Calu3 (cell line): ENCODE measurements around the gene UBE2Q2. TPM values are rescaled to one million over a fixed set of nuclear protein-coding genes. Genes with fewer than 3 reads are reported as not detected.
"Not testable (repeated sequence)": the region's sequence is repeated elsewhere in the genome, so short reads cannot be mapped to it uniquely, and the experiment has no call there.

Experiments
- BruUV-seq: library from RNA; stranded (reverse); fragments of 400-500 nt; replicated peaks from 2 replicates; lab custom pipeline; 2021; lab: Mats Ljungman, UMichigan
- CTCF ChIA-PET: fragments of 300-600 bp; sonication (Branson Sonifier 250); formaldehyde crosslinking; loops from one replicate; lab custom pipeline; 2022; ENCODE audit warnings: antibody characterized with exemption; lab: Charles Lee
- DNase-seq: peaks from one replicate; pipeline ENCODE4 v3.0.0; 2022
- H3K27ac Mint-ChIP-seq: one replicate; pipeline ENCODE4 v1.8.0; 2022; ENCODE audit warnings: mixed read lengths; ENCODE audit not compliant: unreplicated experiment
- H3K27me3 Mint-ChIP-seq: one replicate; pipeline ENCODE4 v1.8.0; 2022; ENCODE audit warnings: mixed read lengths; ENCODE audit not compliant: unreplicated experiment
- H3K36me3 Mint-ChIP-seq: one replicate; pipeline ENCODE4 v1.8.0; 2022; ENCODE audit warnings: mild to moderate bottlenecking, moderate library complexity, mixed read lengths; ENCODE audit not compliant: insufficient read depth, unreplicated experiment
- H3K4me1 Mint-ChIP-seq: one replicate; pipeline ENCODE4 v1.8.0; 2022; ENCODE audit warnings: mild to moderate bottlenecking, low read depth, mixed read lengths; ENCODE audit not compliant: unreplicated experiment
- H3K4me3 Mint-ChIP-seq: one replicate; pipeline ENCODE4 v1.8.0; 2022; ENCODE audit warnings: mild to moderate bottlenecking, low read depth, moderate library complexity, mixed read lengths; ENCODE audit not compliant: unreplicated experiment
- H3K9me3 Mint-ChIP-seq: one replicate; pipeline ENCODE4 v1.8.0; 2022; ENCODE audit warnings: low read depth, mixed read lengths; ENCODE audit not compliant: unreplicated experiment
- intact Hi-C: fragments of 100-400 bp; cut with micrococcal nuclease; formaldehyde crosslinking; loops from one replicate; pipeline ENCODE4 v1.10.0; 2022; ENCODE audit not compliant: unreplicated experiment
- total RNA-seq: library from RNA; stranded (reverse); gene quantifications from 2 replicates; pipeline ENCODE4 v1.2.3, GENCODE V29; 2022
- TF ChIP-seq, protein P1 (sequence below): fragments of 200-600 bp; IDR thresholded peaks from one replicate; pipeline ENCODE4 v1.8.0; 2022; ENCODE audit warnings: antibody characterized with exemption; ENCODE audit not compliant: unreplicated experiment

The UBE2Q2 gene
- total RNA-seq, 1 experiment from 2014 or later = 34.7 TPM

- Mint-ChIP-seq H3K36me3 (peaks cover 28% of the 10 kb centered on the region), H3K27me3 (no peaks in the 10 kb centered on the region), H3K27ac (peak overlapping the region; percentile 89), H3K9me3 (no peaks in the 10 kb centered on the region), H3K4me3 (peak overlapping the region; percentile 97), H3K4me1 (no peaks in the 10 kb centered on the region)
- no TSS peak for BruUV-seq
- no peak for DNase-seq
- TF ChIP-seq, protein P1, sequence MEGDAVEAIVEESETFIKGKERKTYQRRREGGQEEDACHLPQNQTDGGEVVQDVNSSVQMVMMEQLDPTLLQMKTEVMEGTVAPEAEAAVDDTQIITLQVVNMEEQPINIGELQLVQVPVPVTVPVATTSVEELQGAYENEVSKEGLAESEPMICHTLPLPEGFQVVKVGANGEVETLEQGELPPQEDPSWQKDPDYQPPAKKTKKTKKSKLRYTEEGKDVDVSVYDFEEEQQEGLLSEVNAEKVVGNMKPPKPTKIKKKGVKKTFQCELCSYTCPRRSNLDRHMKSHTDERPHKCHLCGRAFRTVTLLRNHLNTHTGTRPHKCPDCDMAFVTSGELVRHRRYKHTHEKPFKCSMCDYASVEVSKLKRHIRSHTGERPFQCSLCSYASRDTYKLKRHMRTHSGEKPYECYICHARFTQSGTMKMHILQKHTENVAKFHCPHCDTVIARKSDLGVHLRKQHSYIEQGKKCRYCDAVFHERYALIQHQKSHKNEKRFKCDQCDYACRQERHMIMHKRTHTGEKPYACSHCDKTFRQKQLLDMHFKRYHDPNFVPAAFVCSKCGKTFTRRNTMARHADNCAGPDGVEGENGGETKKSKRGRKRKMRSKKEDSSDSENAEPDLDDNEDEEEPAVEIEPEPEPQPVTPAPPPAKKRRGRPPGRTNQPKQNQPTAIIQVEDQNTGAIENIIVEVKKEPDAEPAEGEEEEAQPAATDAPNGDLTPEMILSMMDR = no peak
- CTCF ChIA-PET = interaction anchor here (1.2 kb wide), 1 partner anchor 18 kb away, joined by 3 read pairs; no protein-coding TSS in a partner anchor
- intact Hi-C loops = no loop called here
Observed at GRCh38 chr15:75905231-75905630, 62.0 kb downstream of the UBE2Q2 start.

DNA sequence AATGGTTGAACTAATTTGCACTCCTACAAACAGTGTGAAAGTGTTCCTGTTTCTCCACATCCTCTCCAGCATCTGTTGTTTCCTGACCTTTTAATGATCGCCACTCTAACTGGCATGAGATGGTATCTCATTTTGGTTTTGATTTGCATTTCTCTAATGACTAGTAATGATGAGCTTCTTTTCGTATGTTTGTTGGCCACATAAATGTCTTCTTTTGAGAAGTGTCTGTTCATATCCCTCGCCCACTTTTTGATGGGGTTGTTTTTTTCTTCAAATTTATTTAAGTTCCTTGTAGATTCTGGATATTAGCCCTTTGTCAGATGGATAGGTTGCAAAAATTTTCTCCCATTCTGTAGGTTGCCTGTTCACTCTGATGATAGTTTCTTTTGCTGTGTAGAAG, 67.1 kb downstream of the UBE2Q2 start:
- H3K9me3 Mint-ChIP-seq, H3K4me3 Mint-ChIP-seq, H3K27ac Mint-ChIP-seq, DNase-seq, H3K27me3 Mint-ChIP-seq, H3K36me3 Mint-ChIP-seq, H3K4me1 Mint-ChIP-seq, intact Hi-C loops, CTCF ChIA-PET, BruUV-seq: not testable (repeated sequence)

GRCh38 chr15:75916978-75917377, 73.7 kb downstream of the UBE2Q2 start:
- Mint-ChIP-seq H3K4me1 (peaks cover 2% of the 10 kb centered on the region), H3K36me3 (peaks cover 19% of the 10 kb centered on the region), H3K9me3 (peaks cover 3% of the 10 kb centered on the region), H3K4me3 (no peak overlapping the region), H3K27ac (no peak overlapping the region), H3K27me3 (no peaks in the 10 kb centered on the region)
- no TSS peak for BruUV-seq
- CTCF ChIA-PET = no interaction called here
- no peak for DNase-seq
- TF ChIP-seq, protein P1 = no peak
- intact Hi-C loops = no loop called here

- Mint-ChIP-seq H3K4me1 (peaks cover 11% of the 10 kb centered on the region), H3K27me3 (no peaks in the 10 kb centered on the region), H3K36me3 (peaks cover 27% of the 10 kb centered on the region), H3K27ac (no peak overlapping the region), H3K9me3 (no peaks in the 10 kb centered on the region), H3K4me3 (no peak overlapping the region)
- intact Hi-C loops = no loop called here
- no peak for DNase-seq
- TF ChIP-seq, protein P1 = no peak
- no TSS peak for BruUV-seq
- CTCF ChIA-PET = interaction anchor here (0.7 kb wide), 1 partner anchor 234 kb away, joined by 3 read pairs; no protein-coding TSS in a partner anchor
Observed at GRCh38 chr15:75918135-75918534, 74.9 kb downstream of the UBE2Q2 start.

GRCh38 chr15:75920079-75920478, 76.8 kb downstream of the UBE2Q2 start:
- no peak overlapping the region for H3K27ac Mint-ChIP-seq
- H3K9me3 Mint-ChIP-seq = no peaks in the 10 kb centered on the region
- CTCF ChIA-PET = no interaction called here
- H3K27me3 Mint-ChIP-seq = no peaks in the 10 kb centered on the region
- no peak overlapping the region for H3K4me3 Mint-ChIP-seq
- TF ChIP-seq, protein P1 = no peak
- BruUV-seq = no TSS peak
- no peak for DNase-seq
- intact Hi-C loops = no loop called here
- H3K4me1 Mint-ChIP-seq = peaks cover 25% of the 10 kb centered on the region
- H3K36me3 Mint-ChIP-seq = peaks cover 22% of the 10 kb centered on the region
